Liver (tissue), 3 donors: ENCODE results near the gene BCAS4.

Source experiments
- FOXA1 ChIP-seq: IDR thresholded peaks from 2 replicates; pipeline ENCODE4 v1.6.1; 2016; ENCODE audit warnings: antibody characterized with exemption
- FOXA2 ChIP-seq: IDR thresholded peaks from 2 replicates; pipeline ENCODE4 v1.6.1; 2016; ENCODE audit warnings: antibody characterized with exemption
- JUND ChIP-seq, 2 donors: IDR thresholded peaks; 2 replicates each; pipeline ENCODE4 v1.6.1; 2016; ENCODE audit warnings: antibody characterized with exemption in 2 of 2
- RAD21 ChIP-seq, 2 donors: IDR thresholded peaks; 2 replicates each; pipeline ENCODE4 v1.6.1; 2016; ENCODE audit warnings: antibody characterized with exemption in 2 of 2, mild to moderate bottlenecking in 2 of 2
- SP1 ChIP-seq: IDR thresholded peaks from 2 replicates; pipeline ENCODE4 v1.6.1; 2018; ENCODE audit warnings: antibody characterized with exemption, mild to moderate bottlenecking
- TAF1 ChIP-seq: conservative IDR thresholded peaks from 2 replicates; pipeline ENCODE4 v1.6.1; 2016; ENCODE audit warnings: antibody characterized with exemption, mild to moderate bottlenecking
- YY1 ChIP-seq: IDR thresholded peaks from 2 replicates; pipeline ENCODE4 v1.6.1; 2016; ENCODE audit warnings: antibody characterized with exemption, mild to moderate bottlenecking
- TF ChIP-seq, protein P1 (sequence below): fragments of 150-350 bp; IDR thresholded peaks from 2 replicates; pipeline ENCODE4 v1.5.1; 2017; ENCODE audit warnings: improper control_type of control experiment, low read depth, low read length; ENCODE audit not compliant: missing input control
- TF ChIP-seq, protein P2 (sequence below): IDR thresholded peaks from 2 replicates; pipeline ENCODE4 v1.6.1; 2016; ENCODE audit warnings: antibody characterized with exemption
- TF ChIP-seq, protein P3 (sequence below): IDR thresholded peaks from 2 replicates; pipeline ENCODE4 v1.6.1; 2016; ENCODE audit warnings: antibody characterized with exemption, mild to moderate bottlenecking
- TF ChIP-seq, protein P4 (sequence below): IDR thresholded peaks from 2 replicates; pipeline ENCODE4 v1.6.1; 2016; ENCODE audit warnings: antibody characterized with exemption
- donor health status: healthy.
- donor health status: healthy.

DNA sequence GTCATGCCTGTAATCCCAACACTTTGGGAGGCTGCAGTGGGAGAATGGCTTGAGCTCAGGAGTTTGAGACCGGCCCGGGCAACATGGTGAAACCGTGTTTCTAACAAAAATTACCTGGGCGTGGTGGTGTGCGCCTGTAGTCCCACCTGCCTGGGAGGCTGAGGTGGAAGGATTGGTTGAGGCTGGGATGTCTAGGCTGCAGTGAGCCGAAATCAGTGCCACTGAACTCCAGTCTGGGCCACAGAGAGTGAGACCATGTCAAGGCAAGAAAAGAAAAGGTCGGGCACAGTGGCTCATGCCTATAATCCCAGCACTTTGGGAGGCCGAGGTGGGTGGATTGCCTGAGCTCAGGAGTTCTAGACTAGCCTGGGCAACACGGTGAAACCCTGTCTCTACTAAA is 8.2 kb upstream of the BCAS4 start:
- TF ChIP-seq, protein P1, sequence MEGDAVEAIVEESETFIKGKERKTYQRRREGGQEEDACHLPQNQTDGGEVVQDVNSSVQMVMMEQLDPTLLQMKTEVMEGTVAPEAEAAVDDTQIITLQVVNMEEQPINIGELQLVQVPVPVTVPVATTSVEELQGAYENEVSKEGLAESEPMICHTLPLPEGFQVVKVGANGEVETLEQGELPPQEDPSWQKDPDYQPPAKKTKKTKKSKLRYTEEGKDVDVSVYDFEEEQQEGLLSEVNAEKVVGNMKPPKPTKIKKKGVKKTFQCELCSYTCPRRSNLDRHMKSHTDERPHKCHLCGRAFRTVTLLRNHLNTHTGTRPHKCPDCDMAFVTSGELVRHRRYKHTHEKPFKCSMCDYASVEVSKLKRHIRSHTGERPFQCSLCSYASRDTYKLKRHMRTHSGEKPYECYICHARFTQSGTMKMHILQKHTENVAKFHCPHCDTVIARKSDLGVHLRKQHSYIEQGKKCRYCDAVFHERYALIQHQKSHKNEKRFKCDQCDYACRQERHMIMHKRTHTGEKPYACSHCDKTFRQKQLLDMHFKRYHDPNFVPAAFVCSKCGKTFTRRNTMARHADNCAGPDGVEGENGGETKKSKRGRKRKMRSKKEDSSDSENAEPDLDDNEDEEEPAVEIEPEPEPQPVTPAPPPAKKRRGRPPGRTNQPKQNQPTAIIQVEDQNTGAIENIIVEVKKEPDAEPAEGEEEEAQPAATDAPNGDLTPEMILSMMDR, result no peak
- TF ChIP-seq FOXA1 (no peak), TAF1 (no peak), SP1 (no peak), YY1 (no peak), FOXA2 (no peak), RAD21 (IDR thresholded peaks at IDR 0.05) (no peak), JUND (IDR thresholded peaks at IDR 0.05) (no peak)
- TF ChIP-seq, protein P2, sequence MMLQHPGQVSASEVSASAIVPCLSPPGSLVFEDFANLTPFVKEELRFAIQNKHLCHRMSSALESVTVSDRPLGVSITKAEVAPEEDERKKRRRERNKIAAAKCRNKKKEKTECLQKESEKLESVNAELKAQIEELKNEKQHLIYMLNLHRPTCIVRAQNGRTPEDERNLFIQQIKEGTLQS, result no peak
- TF ChIP-seq, protein P3, sequence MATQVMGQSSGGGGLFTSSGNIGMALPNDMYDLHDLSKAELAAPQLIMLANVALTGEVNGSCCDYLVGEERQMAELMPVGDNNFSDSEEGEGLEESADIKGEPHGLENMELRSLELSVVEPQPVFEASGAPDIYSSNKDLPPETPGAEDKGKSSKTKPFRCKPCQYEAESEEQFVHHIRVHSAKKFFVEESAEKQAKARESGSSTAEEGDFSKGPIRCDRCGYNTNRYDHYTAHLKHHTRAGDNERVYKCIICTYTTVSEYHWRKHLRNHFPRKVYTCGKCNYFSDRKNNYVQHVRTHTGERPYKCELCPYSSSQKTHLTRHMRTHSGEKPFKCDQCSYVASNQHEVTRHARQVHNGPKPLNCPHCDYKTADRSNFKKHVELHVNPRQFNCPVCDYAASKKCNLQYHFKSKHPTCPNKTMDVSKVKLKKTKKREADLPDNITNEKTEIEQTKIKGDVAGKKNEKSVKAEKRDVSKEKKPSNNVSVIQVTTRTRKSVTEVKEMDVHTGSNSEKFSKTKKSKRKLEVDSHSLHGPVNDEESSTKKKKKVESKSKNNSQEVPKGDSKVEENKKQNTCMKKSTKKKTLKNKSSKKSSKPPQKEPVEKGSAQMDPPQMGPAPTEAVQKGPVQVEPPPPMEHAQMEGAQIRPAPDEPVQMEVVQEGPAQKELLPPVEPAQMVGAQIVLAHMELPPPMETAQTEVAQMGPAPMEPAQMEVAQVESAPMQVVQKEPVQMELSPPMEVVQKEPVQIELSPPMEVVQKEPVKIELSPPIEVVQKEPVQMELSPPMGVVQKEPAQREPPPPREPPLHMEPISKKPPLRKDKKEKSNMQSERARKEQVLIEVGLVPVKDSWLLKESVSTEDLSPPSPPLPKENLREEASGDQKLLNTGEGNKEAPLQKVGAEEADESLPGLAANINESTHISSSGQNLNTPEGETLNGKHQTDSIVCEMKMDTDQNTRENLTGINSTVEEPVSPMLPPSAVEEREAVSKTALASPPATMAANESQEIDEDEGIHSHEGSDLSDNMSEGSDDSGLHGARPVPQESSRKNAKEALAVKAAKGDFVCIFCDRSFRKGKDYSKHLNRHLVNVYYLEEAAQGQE, result no peak
- TF ChIP-seq, protein P4, sequence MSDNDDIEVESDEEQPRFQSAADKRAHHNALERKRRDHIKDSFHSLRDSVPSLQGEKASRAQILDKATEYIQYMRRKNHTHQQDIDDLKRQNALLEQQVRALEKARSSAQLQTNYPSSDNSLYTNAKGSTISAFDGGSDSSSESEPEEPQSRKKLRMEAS, result no peak
